ENCODE results near the gene KIAA1549.
A peak's percentile ranks its signal among the peaks of the same experiment; 100 is the strongest.

KIAA1549 gene

GRCh38 chr7:138828302-138828701 is 152.9 kb downstream of the KIAA1549 start:
- no peaks in the 10 kb centered on the region for H3K9me3 ChIP-seq (ENCODE audit: control insufficient read depth, insufficient read depth, low read depth, low read length)
- no peak overlapping the region for H3K4me3 ChIP-seq (ENCODE audit: low read depth, low read length)
- no peaks in the 10 kb centered on the region for H3K4me1 ChIP-seq (ENCODE audit: control insufficient read depth, insufficient read depth, low read length)
- POLR2A ChIA-PET, result no interaction called here
- H3K36me3 ChIP-seq (ENCODE audit: control insufficient read depth in 2 of 2, insufficient read depth in 1 of 2, low read length in 2 of 2), result no peaks in the 10 kb centered on the region
- no peak overlapping the region for H3K27ac ChIP-seq (ENCODE audit: extremely low read depth, low read depth, low read length)
- TF ChIP-seq ZBTB17 (tag by site-specific recombination; IDR thresholded peaks at IDR 0.05) (no peak), ZFP69B (tag by site-specific recombination; IDR thresholded peaks at IDR 0.05) (no peak), ZNF660 (tag by site-specific recombination; IDR thresholded peaks at IDR 0.05) (no peak), ZNF707 (tag by site-specific recombination; IDR thresholded peaks at IDR 0.05) (no peak), ZNF560 (tag by site-specific recombination; IDR thresholded peaks at IDR 0.05; ENCODE audit: borderline replicate concordance) (no peak), ZNF274 (IDR thresholded peaks at IDR 0.05; ENCODE audit: low read length) (no peak), ZNF274 (tag by site-specific recombination; IDR thresholded peaks at IDR 0.05; ENCODE audit: borderline replicate concordance) (no peak), ZBTB7A (tag by site-specific recombination; IDR thresholded peaks at IDR 0.05; ENCODE audit: low read depth) (no peak), INSM2 (tag by site-specific recombination; IDR thresholded peaks at IDR 0.05) (no peak), MYNN (tag by site-specific recombination; IDR thresholded peaks at IDR 0.05; ENCODE audit: borderline replicate concordance) (no peak), BCL11A (tag by site-specific recombination; IDR thresholded peaks at IDR 0.05; ENCODE audit: low read depth) (no peak), ZNF404 (tag by site-specific recombination; IDR thresholded peaks at IDR 0.05) (no peak), ZNF558 (tag by site-specific recombination; IDR thresholded peaks at IDR 0.05) (no peak), ZNF391 (tag by site-specific recombination; IDR thresholded peaks at IDR 0.05; ENCODE audit: borderline replicate concordance, low read depth) (no peak), ZNF157 (tag by site-specific recombination; IDR thresholded peaks at IDR 0.05) (no peak), ZNF670 (tag by site-specific recombination; IDR thresholded peaks at IDR 0.05; ENCODE audit: low read depth) (no peak), ZNF785 (tag by site-specific recombination; IDR thresholded peaks at IDR 0.05) (no peak), ZNF138 (tag by site-specific recombination; IDR thresholded peaks at IDR 0.05; ENCODE audit: borderline replicate concordance) (no peak)
- TF ChIP-seq, protein P1, sequence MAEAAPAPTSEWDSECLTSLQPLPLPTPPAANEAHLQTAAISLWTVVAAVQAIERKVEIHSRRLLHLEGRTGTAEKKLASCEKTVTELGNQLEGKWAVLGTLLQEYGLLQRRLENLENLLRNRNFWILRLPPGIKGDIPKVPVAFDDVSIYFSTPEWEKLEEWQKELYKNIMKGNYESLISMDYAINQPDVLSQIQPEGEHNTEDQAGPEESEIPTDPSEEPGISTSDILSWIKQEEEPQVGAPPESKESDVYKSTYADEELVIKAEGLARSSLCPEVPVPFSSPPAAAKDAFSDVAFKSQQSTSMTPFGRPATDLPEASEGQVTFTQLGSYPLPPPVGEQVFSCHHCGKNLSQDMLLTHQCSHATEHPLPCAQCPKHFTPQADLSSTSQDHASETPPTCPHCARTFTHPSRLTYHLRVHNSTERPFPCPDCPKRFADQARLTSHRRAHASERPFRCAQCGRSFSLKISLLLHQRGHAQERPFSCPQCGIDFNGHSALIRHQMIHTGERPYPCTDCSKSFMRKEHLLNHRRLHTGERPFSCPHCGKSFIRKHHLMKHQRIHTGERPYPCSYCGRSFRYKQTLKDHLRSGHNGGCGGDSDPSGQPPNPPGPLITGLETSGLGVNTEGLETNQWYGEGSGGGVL (tag by site-specific recombination; IDR thresholded peaks at IDR 0.05), result no peak
- CTCF ChIA-PET, result no interaction called here

DNA sequence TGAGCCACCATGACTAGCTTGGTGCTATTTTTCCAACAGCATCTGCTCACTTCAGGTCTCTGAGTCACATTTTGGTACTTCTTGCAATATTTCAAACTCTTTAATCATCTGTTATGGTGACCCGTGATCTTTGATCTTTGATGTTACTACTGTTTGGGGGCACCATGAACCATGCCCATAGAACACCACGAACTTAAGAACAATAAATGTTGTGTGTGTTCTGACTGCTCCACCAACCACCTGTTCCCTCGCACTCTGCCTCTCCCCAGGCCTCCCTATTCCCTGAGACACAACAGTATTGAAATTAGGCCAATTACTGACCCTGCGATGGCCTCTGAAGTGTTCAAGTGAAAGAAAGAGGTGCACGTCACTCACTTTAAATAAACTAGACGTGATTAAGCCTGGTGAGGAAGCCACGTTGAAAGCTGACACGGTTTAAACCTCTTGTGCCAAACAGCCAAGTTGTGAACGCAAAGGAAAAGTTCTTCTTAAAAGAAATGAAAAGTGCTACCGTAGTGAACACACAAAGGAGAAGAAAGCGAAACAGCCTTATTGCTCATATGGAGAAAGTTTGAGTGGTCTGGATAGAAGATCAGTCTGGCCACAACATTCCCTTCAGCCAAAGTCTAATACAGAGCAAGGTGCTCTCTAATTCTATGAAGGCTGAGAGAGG is 156.0 kb downstream of the KIAA1549 start:
- 0 out of 2 replicates have a peak, but pooled peaks have one; percentile 26 for TF ChIP-seq SCRT2 (tag by site-specific recombination; IDR thresholded peaks at IDR 0.05)
- no peak for TF ChIP-seq EGR2 (tag by site-specific recombination; IDR thresholded peaks at IDR 0.05; ENCODE audit: low read depth)
- ChIA-PET POLR2A (no interaction called here), CTCF (interaction anchor here (0.6 kb wide), 1 partner anchor 729 kb away, joined by 3 read pairs; no protein-coding TSS in a partner anchor)
- Histone ChIP-seq H3K27ac (ENCODE audit: extremely low read depth, low read depth, low read length) (no peak overlapping the region), H3K4me3 (ENCODE audit: low read depth, low read length) (no peak overlapping the region), H3K36me3 (ENCODE audit: control insufficient read depth in 2 of 2, insufficient read depth in 1 of 2, low read length in 2 of 2) (no peaks in the 10 kb centered on the region), H3K9me3 (ENCODE audit: control insufficient read depth, insufficient read depth, low read depth, low read length) (no peaks in the 10 kb centered on the region), H3K4me1 (ENCODE audit: control insufficient read depth, insufficient read depth, low read length) (no peaks in the 10 kb centered on the region)
